ENCODE measurements around the gene TBC1D9. TPM values are rescaled to one million over a fixed set of nuclear protein-coding genes. Genes with fewer than 3 reads are reported as not detected.

The TBC1D9 gene
- total RNA-seq, 2 donors from 2014 or later, result 28.6 to 34.2 TPM

- Histone ChIP-seq H3K9me3 (no peaks in the 10 kb centered on the region), H3K4me1 (replicated peaks) (no peaks in the 10 kb centered on the region), H3K27me3 (replicated peaks; ENCODE audit: insufficient read depth) (no peaks in the 10 kb centered on the region), H3K36me3 (no peaks in the 10 kb centered on the region), H3K4me3 (peak overlapping the region; percentile 69 to 87), H3K27ac (peak overlapping the region; percentile 97 to 99)
- peak; percentile 34 for DNase-seq (ENCODE audit: low spot score)
- intact Hi-C loops (cut with DNase I), result loop anchor here (5.0 kb wide), 1 partner anchor 114 kb away; no protein-coding TSS in a partner anchor
- TF ChIP-seq POLR2A (IDR thresholded peaks at IDR 0.05), result no peak
- peak in 1 of 4 experiments; percentile 19 for TF ChIP-seq CTCF (IDR thresholded peaks at IDR 0.05)
- under 1% methylated on average over 52 of the region's 74 CpGs for WGBS
Measured at GRCh38 chr4:140755774-140756318, 339 bp downstream of the TBC1D9 start.

- TF ChIP-seq CTCF (IDR thresholded peaks at IDR 0.05), result no peak
- DNase-seq (ENCODE audit: low spot score), result no peak
- Histone ChIP-seq H3K27me3 (replicated peaks; ENCODE audit: insufficient read depth) (no peaks in the 10 kb centered on the region), H3K4me1 (replicated peaks) (no peaks in the 10 kb centered on the region), H3K4me3 (peak overlapping the region; percentile 69 to 87), H3K27ac (peak overlapping the region; percentile 97 to 99), H3K36me3 (no peaks in the 10 kb centered on the region), H3K9me3 (no peaks in the 10 kb centered on the region)
- WGBS, result 8% methylated on average over 8 of the region's 8 CpGs
- intact Hi-C loops (cut with DNase I), result loop anchor here (5.0 kb wide), 1 partner anchor 113 kb away; no protein-coding TSS in a partner anchor
Measured at GRCh38 chr4:140754918-140755773, 1.0 kb downstream of the TBC1D9 start.

- Histone ChIP-seq H3K27me3 (replicated peaks; ENCODE audit: insufficient read depth) (no peaks in the 10 kb centered on the region), H3K36me3 (no peaks in the 10 kb centered on the region), H3K4me1 (replicated peaks) (no peaks in the 10 kb centered on the region), H3K27ac (no peak overlapping the region), H3K9me3 (no peaks in the 10 kb centered on the region), H3K4me3 (no peak overlapping the region)
- WGBS, result 81% methylated on average over 2 of the region's 2 CpGs
- no peak for TF ChIP-seq POLR2AphosphoS5 (IDR thresholded peaks at IDR 0.05)
- no peak for DNase-seq (ENCODE audit: low spot score)
- intact Hi-C loops (cut with DNase I), result no loop called here
Measured at GRCh38 chr4:140753329-140753728, 2.9 kb downstream of the TBC1D9 start.

GRCh38 chr4:140752291-140753068 is 3.7 kb downstream of the TBC1D9 start:
- Histone ChIP-seq H3K4me1 (replicated peaks) (no peaks in the 10 kb centered on the region), H3K4me3 (no peak overlapping the region), H3K36me3 (no peaks in the 10 kb centered on the region), H3K9me3 (no peaks in the 10 kb centered on the region), H3K27me3 (replicated peaks; ENCODE audit: insufficient read depth) (no peaks in the 10 kb centered on the region), H3K27ac (no peak overlapping the region)
- no peak for DNase-seq (ENCODE audit: low spot score)
- TF ChIP-seq CTCF (IDR thresholded peaks at IDR 0.05) (no peak), POLR2AphosphoS5 (IDR thresholded peaks at IDR 0.05) (no peak), POLR2A (IDR thresholded peaks at IDR 0.05) (no peak)
- intact Hi-C loops (cut with DNase I), result no loop called here

- H3K4me1 ChIP-seq (replicated peaks), result no peaks in the 10 kb centered on the region
- H3K27ac ChIP-seq, result no peak overlapping the region
- H3K36me3 ChIP-seq, result no peaks in the 10 kb centered on the region
- intact Hi-C loops (cut with DNase I), result no loop called here
- DNase-seq (ENCODE audit: low spot score), result no peak
- WGBS, result 87% methylated on average over 2 of the region's 2 CpGs
- TF ChIP-seq POLR2AphosphoS5 (IDR thresholded peaks at IDR 0.05), result no peak
- no peak for TF ChIP-seq POLR2A (IDR thresholded peaks at IDR 0.05)
- TF ChIP-seq CTCF (IDR thresholded peaks at IDR 0.05), result no peak
- H3K4me3 ChIP-seq, result no peak overlapping the region
- H3K27me3 ChIP-seq (replicated peaks; ENCODE audit: insufficient read depth), result no peaks in the 10 kb centered on the region
- H3K9me3 ChIP-seq, result no peaks in the 10 kb centered on the region
Measured at GRCh38 chr4:140750470-140750869, 5.7 kb downstream of the TBC1D9 start.

All from prostate gland (tissue), 2 donors.